ENCODE results near the gene METTL13.

METTL13 gene

DNA sequence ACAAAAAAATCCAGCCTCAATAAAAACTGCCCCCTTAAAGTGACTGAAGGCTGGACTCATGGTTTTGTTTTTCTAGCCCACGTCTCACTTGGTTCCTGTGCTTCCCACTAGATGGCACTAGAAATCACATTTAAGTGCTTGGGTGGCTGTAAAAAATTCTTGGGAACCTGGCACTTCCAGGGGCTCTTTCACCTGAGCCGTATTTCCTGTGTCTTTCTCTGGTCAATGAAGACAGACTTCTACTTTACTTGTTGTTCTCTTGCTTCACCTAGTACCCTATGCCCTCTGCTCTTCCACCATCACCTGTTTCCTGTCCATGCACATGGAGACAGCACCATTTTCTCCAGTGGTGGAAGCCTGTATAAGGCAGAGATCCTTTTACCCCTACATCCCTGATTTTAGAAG is 20.0 kb downstream of the METTL13 start:
- TF ChIP-seq, protein P1, sequence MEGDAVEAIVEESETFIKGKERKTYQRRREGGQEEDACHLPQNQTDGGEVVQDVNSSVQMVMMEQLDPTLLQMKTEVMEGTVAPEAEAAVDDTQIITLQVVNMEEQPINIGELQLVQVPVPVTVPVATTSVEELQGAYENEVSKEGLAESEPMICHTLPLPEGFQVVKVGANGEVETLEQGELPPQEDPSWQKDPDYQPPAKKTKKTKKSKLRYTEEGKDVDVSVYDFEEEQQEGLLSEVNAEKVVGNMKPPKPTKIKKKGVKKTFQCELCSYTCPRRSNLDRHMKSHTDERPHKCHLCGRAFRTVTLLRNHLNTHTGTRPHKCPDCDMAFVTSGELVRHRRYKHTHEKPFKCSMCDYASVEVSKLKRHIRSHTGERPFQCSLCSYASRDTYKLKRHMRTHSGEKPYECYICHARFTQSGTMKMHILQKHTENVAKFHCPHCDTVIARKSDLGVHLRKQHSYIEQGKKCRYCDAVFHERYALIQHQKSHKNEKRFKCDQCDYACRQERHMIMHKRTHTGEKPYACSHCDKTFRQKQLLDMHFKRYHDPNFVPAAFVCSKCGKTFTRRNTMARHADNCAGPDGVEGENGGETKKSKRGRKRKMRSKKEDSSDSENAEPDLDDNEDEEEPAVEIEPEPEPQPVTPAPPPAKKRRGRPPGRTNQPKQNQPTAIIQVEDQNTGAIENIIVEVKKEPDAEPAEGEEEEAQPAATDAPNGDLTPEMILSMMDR (conservative IDR thresholded peaks at IDR 0.05; ENCODE audit: low read length), result peak; percentile 84
- DNase-seq (ENCODE audit: low read depth), result peak; percentile 37
- H3K4me3 ChIP-seq (ENCODE audit: low read length), result no peak overlapping the region

DNA sequence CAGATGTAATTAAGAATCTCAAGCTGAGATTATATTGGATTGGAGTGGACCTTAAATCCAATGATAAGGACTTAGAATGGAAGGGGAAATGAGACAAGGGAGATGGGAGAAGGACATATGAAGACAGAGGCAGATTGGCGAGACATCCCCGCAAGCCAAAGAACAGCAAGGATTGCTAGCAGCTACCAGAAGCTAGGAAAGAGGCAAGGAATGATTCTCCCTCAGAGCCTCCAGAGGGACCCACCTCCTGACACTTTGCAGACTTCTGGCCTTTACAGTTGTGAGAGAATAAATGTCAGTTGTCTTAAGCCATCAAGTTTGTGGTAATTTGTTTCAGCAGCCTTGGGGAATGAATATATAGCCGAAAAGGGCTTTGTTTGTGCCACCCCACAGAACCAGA is 20.7 kb downstream of the METTL13 start:
- no peak overlapping the region for H3K4me3 ChIP-seq (ENCODE audit: low read length)
- no peak for DNase-seq (ENCODE audit: low read depth)
- TF ChIP-seq, protein P1 (conservative IDR thresholded peaks at IDR 0.05; ENCODE audit: low read length), result peak; percentile 24; the same call in 1 of the 2 replicates

DNA sequence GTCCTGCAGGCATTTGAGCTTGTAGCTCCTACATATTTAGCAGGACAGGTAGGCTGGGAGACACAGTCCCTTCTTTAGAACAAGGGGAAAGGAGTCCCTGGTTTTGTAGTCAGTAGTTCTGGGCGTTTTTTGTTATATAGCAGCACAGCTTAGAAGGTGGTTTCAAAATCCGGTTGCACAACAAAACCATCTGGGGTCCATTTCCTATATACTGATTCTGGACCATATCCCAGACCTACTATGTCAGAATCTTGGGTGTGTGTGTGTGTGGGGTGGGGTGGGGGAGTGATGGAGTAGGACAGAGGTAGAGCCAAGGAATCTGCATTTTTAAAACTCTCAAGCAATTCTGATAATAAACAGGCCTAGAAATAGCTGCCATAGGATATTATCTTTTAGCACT is 21.6 kb downstream of the METTL13 start:
- peak; percentile 92 for DNase-seq (ENCODE audit: low read depth)
- H3K4me3 ChIP-seq (ENCODE audit: low read length), result no peak overlapping the region
- TF ChIP-seq, protein P1 (conservative IDR thresholded peaks at IDR 0.05; ENCODE audit: low read length), result no peak

DNA sequence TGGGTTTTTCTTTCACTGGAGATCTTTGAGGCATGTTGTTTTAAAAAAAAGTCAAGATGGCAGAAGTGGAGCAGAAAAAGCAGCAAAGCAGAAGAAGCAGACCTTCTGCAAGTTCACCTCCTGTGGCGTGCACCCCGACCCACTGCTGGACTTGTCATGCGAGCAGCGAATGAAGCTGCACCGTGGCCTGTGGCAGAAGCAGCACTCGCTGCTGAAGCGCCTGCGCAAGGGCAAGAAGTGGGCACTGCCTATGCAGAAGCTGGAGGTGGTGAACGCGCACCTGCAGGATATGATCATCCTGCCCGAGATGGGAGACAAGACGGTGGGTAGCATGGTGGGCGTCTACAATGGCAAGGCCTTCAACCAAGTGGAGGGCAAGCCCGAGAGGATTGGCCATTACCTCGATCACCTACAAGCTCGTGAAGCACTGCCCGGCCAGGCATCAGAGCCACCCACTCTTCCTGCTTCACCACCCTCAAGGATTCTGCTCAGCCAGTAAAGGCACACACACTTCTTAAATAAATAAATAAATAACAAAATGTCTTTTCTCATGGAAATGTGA is 22.1 kb downstream of the METTL13 start:
- no peak overlapping the region for H3K4me3 ChIP-seq (ENCODE audit: low read length)
- DNase-seq (ENCODE audit: low read depth), result no peak
- TF ChIP-seq, protein P1 (conservative IDR thresholded peaks at IDR 0.05; ENCODE audit: low read length), result no peak

DNA sequence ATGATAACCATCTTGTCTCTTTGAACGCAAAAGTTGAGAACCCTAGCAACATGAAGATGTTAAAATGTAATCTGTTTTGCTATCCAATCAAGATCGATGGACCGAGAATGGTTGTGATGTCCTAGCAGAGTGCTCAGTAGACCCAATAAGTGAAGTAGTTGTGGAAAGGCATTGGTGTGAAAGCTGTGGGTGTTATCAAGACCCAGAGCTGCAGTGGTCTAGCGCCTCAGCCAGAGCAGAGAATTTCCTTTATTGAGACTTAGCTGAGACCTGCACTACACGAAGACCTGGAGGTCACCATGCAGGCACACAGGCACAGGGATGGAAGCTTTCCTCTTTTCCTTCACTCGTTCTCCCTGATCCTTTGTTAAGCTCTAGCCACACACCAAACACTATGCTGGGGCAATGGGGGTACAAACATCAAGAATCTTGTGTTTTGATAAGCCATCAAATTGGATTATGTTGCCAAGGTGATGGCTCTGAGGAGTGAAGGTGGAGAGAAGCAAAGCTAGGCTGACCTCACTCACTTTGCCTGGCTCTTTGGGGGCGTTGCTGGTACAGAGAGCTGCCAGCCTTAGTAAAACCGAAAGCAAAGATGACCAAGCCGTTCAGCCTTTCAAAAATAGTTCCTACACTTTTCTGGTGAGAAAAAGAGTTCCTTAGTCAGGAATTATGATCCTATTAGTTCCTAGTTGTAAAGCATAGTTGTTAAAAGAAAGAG is 24.1 kb downstream of the METTL13 start:
- TF ChIP-seq, protein P1 (conservative IDR thresholded peaks at IDR 0.05; ENCODE audit: low read length), result no peak
- no peak overlapping the region for H3K4me3 ChIP-seq (ENCODE audit: low read length)
- DNase-seq (ENCODE audit: low read depth), result no peak

DNA sequence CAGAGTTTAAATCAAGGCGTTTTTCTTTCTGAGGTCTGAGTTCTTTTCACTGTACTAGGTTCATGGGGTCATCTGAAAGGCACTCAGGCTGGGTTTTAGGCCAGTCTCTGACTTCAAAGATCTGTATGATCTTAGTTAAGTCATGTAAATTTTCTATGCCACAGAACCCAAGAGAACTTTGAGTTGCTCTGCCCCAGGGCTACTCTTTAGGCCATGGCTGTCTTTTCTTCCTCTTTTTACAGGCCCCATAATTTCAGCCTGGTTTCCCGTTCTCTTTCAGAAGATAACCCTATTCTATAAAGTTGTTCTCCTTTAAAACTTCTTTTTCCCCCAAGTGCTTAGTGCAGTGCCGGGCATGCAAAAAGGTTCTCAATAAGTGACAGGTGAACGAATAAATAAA is 26.1 kb downstream of the METTL13 start:
- no peak for DNase-seq (ENCODE audit: low read depth)
- H3K4me3 ChIP-seq (ENCODE audit: low read length), result no peak overlapping the region
- TF ChIP-seq, protein P1 (conservative IDR thresholded peaks at IDR 0.05; ENCODE audit: low read length), result no peak

DNA sequence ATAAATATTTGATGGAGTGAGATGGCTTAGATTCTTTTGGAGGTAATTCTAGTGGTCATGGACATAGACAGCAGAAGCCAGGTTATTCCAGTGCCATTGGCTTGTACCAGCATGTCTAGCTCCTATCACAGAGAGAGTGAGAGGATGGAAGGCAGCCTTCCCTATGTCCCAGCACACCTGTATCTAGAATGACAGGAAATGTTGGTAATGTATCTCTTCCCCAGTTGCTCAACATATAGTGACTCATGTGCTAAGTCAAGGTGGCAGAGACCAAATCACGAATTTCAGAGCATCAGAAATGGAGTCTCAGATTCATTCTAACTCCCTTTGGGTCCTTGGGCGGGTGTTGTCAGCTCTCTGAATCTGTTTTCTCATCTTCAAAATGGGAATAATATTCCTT is 28.4 kb downstream of the METTL13 start:
- no peak overlapping the region for H3K4me3 ChIP-seq (ENCODE audit: low read length)
- no peak for DNase-seq (ENCODE audit: low read depth)
- TF ChIP-seq, protein P1 (conservative IDR thresholded peaks at IDR 0.05; ENCODE audit: low read length), result no peak

Data from AG10803 (cell line).